Kidney tubule cell (primary cell): ENCODE results near the gene PILRA.
"Not testable (repeated sequence)": the region's sequence is repeated elsewhere in the genome, so short reads cannot be mapped to it uniquely, and the experiment has no call there.

Source experiments
- DNase-seq: peaks from one replicate; pipeline ENCODE4 v3.0.0-alpha.2; 2018; ENCODE audit warnings: low spot score

Gene PILRA

GRCh38 chr7:100434297-100435144, 61.2 kb downstream of the PILRA start:
- no peak for DNase-seq

- DNase-seq = peak; percentile 46
These were observed 62.4 kb downstream of the PILRA start for GRCh38 chr7:100435401-100436304.

GRCh38 chr7:100437150-100438100, 64.1 kb downstream of the PILRA start:
- no peak for DNase-seq

- DNase-seq = no peak
These were observed 64.9 kb downstream of the PILRA start for GRCh38 chr7:100438172-100438571.

- DNase-seq = not testable (repeated sequence)
These were observed 65.4 kb downstream of the PILRA start for GRCh38 chr7:100438731-100439130.

- DNase-seq = not testable (repeated sequence)
These were observed 66.0 kb downstream of the PILRA start for GRCh38 chr7:100439244-100439643.

- DNase-seq = no peak
These were observed 68.6 kb downstream of the PILRA start for GRCh38 chr7:100441641-100442535.

GRCh38 chr7:100443096-100443840, 70.0 kb downstream of the PILRA start:
- DNase-seq = no peak

GRCh38 chr7:100444311-100445278, 71.3 kb downstream of the PILRA start:
- DNase-seq = peak; percentile 79

GRCh38 chr7:100446040-100446439, 72.8 kb downstream of the PILRA start:
- DNase-seq = no peak

GRCh38 chr7:100447363-100447762, 74.1 kb downstream of the PILRA start:
- DNase-seq = not testable (repeated sequence)

GRCh38 chr7:100449190-100449795, 76.0 kb downstream of the PILRA start:
- no peak for DNase-seq
